Measurements from ENCODE around the gene NXF1. TPM values are rescaled to one million over a fixed set of nuclear protein-coding genes. Genes with fewer than 3 reads are reported as not detected.

NXF1 gene
- total and polyA plus RNA-seq, 2 of the 13 experiments (the other 11 are each of a cell fraction or from before 2014, with no cell fraction given) = 30.4 to 30.9 TPM

DNA sequence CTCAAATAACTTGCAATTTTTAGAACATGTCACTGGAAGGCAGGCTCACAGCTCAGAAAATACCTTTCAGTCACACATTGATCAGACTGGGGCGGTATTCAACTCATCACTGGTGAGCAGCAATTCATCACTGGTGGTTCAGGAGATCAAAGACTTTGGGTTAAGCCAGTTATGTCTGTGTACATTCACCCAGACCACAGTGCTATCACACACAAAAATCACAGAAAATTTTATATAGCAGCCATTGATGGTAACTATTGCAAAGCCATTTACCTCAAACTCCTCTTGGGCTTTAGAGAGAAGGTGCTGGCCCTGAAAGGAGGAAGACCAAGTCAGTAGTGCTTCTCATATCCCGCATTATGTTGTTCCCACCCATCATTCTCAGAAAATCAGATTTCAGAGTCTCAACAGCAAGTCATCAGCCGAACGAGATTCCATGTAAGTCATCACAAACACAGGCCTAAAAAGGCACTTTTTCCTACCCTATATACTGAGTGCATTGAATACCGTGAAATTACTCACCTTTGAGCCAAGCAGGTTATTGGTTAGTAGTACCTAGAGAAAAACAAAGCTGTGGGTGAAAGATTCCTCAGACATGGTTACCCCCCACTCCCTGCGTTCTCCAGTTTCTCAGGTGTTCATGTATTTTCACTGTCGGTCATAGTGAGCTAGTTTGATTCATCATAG lies 48.2 kb upstream of the NXF1 start:
- 40% methylated on average over 7 of the region's 7 CpGs for WGBS (ENCODE audit: low lambda C conversion rate)
- TF ChIP-seq, protein P1, sequence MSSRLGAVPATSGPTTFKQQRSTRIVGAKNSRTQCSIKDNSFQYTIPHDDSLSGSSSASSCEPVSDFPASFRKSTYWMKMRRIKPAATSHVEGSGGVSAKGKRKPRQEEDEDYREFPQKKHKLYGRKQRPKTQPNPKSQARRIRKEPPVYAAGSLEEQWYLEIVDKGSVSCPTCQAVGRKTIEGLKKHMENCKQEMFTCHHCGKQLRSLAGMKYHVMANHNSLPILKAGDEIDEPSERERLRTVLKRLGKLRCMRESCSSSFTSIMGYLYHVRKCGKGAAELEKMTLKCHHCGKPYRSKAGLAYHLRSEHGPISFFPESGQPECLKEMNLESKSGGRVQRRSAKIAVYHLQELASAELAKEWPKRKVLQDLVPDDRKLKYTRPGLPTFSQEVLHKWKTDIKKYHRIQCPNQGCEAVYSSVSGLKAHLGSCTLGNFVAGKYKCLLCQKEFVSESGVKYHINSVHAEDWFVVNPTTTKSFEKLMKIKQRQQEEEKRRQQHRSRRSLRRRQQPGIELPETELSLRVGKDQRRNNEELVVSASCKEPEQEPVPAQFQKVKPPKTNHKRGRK (CRISPR knock-in tag; IDR thresholded peaks at IDR 0.05) = no peak
- TF ChIP-seq, protein P2, sequence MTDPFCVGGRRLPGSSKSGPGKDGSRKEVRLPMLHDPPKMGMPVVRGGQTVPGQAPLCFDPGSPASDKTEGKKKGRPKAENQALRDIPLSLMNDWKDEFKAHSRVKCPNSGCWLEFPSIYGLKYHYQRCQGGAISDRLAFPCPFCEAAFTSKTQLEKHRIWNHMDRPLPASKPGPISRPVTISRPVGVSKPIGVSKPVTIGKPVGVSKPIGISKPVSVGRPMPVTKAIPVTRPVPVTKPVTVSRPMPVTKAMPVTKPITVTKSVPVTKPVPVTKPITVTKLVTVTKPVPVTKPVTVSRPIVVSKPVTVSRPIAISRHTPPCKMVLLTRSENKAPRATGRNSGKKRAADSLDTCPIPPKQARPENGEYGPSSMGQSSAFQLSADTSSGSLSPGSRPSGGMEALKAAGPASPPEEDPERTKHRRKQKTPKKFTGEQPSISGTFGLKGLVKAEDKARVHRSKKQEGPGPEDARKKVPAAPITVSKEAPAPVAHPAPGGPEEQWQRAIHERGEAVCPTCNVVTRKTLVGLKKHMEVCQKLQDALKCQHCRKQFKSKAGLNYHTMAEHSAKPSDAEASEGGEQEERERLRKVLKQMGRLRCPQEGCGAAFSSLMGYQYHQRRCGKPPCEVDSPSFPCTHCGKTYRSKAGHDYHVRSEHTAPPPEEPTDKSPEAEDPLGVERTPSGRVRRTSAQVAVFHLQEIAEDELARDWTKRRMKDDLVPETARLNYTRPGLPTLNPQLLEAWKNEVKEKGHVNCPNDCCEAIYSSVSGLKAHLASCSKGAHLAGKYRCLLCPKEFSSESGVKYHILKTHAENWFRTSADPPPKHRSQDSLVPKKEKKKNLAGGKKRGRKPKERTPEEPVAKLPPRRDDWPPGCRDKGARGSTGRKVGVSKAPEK (CRISPR knock-in tag; IDR thresholded peaks at IDR 0.05; ENCODE audit: borderline replicate concordance) = no peak
- TF ChIP-seq ZNF101 (CRISPR knock-in tag; IDR thresholded peaks at IDR 0.05; ENCODE audit: borderline replicate concordance, low read depth) (no peak), ZNF749 (CRISPR knock-in tag; IDR thresholded peaks at IDR 0.05; ENCODE audit: borderline replicate concordance) (no peak), NR2F6 (IDR thresholded peaks at IDR 0.05) (no peak), NR2F6 (CRISPR knock-in tag; IDR thresholded peaks at IDR 0.05) (no peak), ZNF547 (CRISPR knock-in tag; IDR thresholded peaks at IDR 0.05) (no peak), NFIC (IDR thresholded peaks at IDR 0.05; ENCODE audit: low read length) (0 out of 2 replicates have a peak, but pooled peaks have one; percentile 16), RBFOX2 (IDR thresholded peaks at IDR 0.05; ENCODE audit: low read depth, low read length) (peak; percentile 28; the same call in 1 of the 2 replicates), NCOR1 (IDR thresholded peaks at IDR 0.05; ENCODE audit: borderline replicate concordance, low read length) (no peak), ZC3H13 (CRISPR knock-in tag; IDR thresholded peaks at IDR 0.05) (no peak), ATF1 (CRISPR knock-in tag; IDR thresholded peaks at IDR 0.05) (0 out of 2 replicates have a peak, but pooled peaks have one; percentile 28), TOE1 (CRISPR knock-in tag; IDR thresholded peaks at IDR 0.05) (no peak), ZNF224 (CRISPR knock-in tag; IDR thresholded peaks at IDR 0.05) (no peak), ZNF30 (CRISPR knock-in tag; IDR thresholded peaks at IDR 0.05) (0 out of 2 replicates have a peak, but pooled peaks have one; percentile 39), RBM22 (optimal IDR thresholded peaks at IDR 0.05; ENCODE audit: low read length) (peak; percentile 30)
- TF ChIP-seq, protein P3, sequence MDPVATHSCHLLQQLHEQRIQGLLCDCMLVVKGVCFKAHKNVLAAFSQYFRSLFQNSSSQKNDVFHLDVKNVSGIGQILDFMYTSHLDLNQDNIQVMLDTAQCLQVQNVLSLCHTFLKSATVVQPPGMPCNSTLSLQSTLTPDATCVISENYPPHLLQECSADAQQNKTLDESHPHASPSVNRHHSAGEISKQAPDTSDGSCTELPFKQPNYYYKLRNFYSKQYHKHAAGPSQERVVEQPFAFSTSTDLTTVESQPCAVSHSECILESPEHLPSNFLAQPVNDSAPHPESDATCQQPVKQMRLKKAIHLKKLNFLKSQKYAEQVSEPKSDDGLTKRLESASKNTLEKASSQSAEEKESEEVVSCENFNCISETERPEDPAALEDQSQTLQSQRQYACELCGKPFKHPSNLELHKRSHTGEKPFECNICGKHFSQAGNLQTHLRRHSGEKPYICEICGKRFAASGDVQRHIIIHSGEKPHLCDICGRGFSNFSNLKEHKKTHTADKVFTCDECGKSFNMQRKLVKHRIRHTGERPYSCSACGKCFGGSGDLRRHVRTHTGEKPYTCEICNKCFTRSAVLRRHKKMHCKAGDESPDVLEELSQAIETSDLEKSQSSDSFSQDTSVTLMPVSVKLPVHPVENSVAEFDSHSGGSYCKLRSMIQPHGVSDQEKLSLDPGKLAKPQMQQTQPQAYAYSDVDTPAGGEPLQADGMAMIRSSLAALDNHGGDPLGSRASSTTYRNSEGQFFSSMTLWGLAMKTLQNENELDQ (CRISPR knock-in tag; IDR thresholded peaks at IDR 0.05; ENCODE audit: borderline replicate concordance) = no peak
- Histone ChIP-seq H3K9ac (ENCODE audit: insufficient read depth, low read depth, low read length) (peak overlapping the region; percentile 99), H3K79me2 (ENCODE audit: insufficient read depth, low read length) (peaks cover 57% of the 10 kb centered on the region), H3K27me3 (ENCODE audit: control insufficient read depth in 1 of 2, insufficient read depth in 2 of 2, low read length in 2 of 2) (no peaks in the 10 kb centered on the region; a peak in 1 of 5 replicates), H3K4me3 (replicated peaks in 1 of 3; ENCODE audit: insufficient read depth in 1 of 3, low read depth in 2 of 3, low read length in 3 of 3) (peak overlapping the region; percentile 86 to 96 (median 94); a peak in 5 of 6 replicates), H3K9me3 (ENCODE audit: low read length) (no peaks in the 10 kb centered on the region), H2AFZ (ENCODE audit: low read length) (no peak overlapping the region), H3K36me3 (replicated peaks in 1 of 2; ENCODE audit: control insufficient read depth in 1 of 2, insufficient read depth in 2 of 2, low read length in 2 of 2) (peaks cover 11 to 33% of the 10 kb centered on the region in 2 experiments), H3K4me1 (ENCODE audit: insufficient read depth, low read length) (peaks cover 62% of the 10 kb centered on the region), H3K4me2 (ENCODE audit: low read depth, low read length) (peak overlapping the region; percentile 99), H4K20me1 (ENCODE audit: insufficient read depth, low read length) (peaks cover 37% of the 10 kb centered on the region), H3K27ac (ENCODE audit: extremely low read length, insufficient read depth, low read length) (peak overlapping the region; percentile 90)
- ATAC-seq (no peak), FAIRE-seq (no peak), DNase-seq (ENCODE audit: low spot score) (no peak)
- in situ Hi-C loops (cut with HindIII; ENCODE audit: extremely low pct_ligation_motif_present, low pct_unique_long_range_greater_than_20kb) (no loop called here), intact Hi-C loops (cut with micrococcal nuclease; ENCODE audit: unreplicated experiment) (no loop called here)
- no TSS peak for BruUV-seq (replicated peaks)
- POLR2A ChIA-PET = interaction anchor here (1.0 to 9.4 kb wide), 14 partner anchors 9 to 126 kb away, joined by 3 to 362 read pairs (median 12); partner anchors contain the start of genes SLC3A2, STX5, TEX54 and TMEM179B
- CTCF ChIA-PET (ENCODE audit: low intra/inter-chr PET ratio, low total read pairs) = no interaction called here
